Stimulated activated memory B cell treated with anti-CD40 and anti-IgM and Interleukin-4, amounts not matched to agents 10 μg/mL and 1 μg/mL and 100 μg/mL, for 72 hours (primary cell): ENCODE results near the gene IKZF3.
"Not testable (repeated sequence)": the region's sequence is repeated elsewhere in the genome, so short reads cannot be mapped to it uniquely, and the experiment has no call there.

Experiments used
- ATAC-seq: fragments of 150-1000 bp; cut with Tn5 transposase; 2 replicates; pipeline ENCODE4 v1.10.0; 2021
- H3K27ac Mint-ChIP-seq: one replicate; pipeline ENCODE4 v1.8.0; 2022; ENCODE audit warnings: mild to moderate bottlenecking, mixed read lengths
- H3K27me3 Mint-ChIP-seq: one replicate; pipeline ENCODE4 v1.8.0; 2022; ENCODE audit warnings: mixed read lengths
- H3K36me3 Mint-ChIP-seq: one replicate; pipeline ENCODE4 v1.8.0; 2022; ENCODE audit warnings: mixed read lengths
- H3K4me1 Mint-ChIP-seq: one replicate; pipeline ENCODE4 v1.8.0; 2022; ENCODE audit warnings: mixed read lengths
- H3K4me3 Mint-ChIP-seq: one replicate; pipeline ENCODE4 v1.8.0; 2022; ENCODE audit warnings: mild to moderate bottlenecking, moderate library complexity, mixed read lengths
- H3K9me3 Mint-ChIP-seq: one replicate; pipeline ENCODE4 v1.8.0; 2022; ENCODE audit warnings: mixed read lengths

Gene IKZF3

GRCh38 chr17:39752241-39752881 is 111.8 kb downstream of the IKZF3 start:
- H3K4me3 Mint-ChIP-seq = peak overlapping the region; percentile 46
- peak overlapping the region; percentile 96 for H3K27ac Mint-ChIP-seq
- H3K36me3 Mint-ChIP-seq = no peaks in the 10 kb centered on the region
- ATAC-seq = no peak
- H3K27me3 Mint-ChIP-seq = no peaks in the 10 kb centered on the region
- no peaks in the 10 kb centered on the region for H3K9me3 Mint-ChIP-seq
- H3K4me1 Mint-ChIP-seq = peaks cover 46% of the 10 kb centered on the region

GRCh38 chr17:39751637-39752036 is 112.5 kb downstream of the IKZF3 start:
- Mint-ChIP-seq H3K4me3 (no peak overlapping the region), H3K4me1 (peaks cover 39% of the 10 kb centered on the region), H3K27me3 (no peaks in the 10 kb centered on the region), H3K9me3 (no peaks in the 10 kb centered on the region), H3K36me3 (no peaks in the 10 kb centered on the region), H3K27ac (peak overlapping the region; percentile 96)
- no peak for ATAC-seq

DNA sequence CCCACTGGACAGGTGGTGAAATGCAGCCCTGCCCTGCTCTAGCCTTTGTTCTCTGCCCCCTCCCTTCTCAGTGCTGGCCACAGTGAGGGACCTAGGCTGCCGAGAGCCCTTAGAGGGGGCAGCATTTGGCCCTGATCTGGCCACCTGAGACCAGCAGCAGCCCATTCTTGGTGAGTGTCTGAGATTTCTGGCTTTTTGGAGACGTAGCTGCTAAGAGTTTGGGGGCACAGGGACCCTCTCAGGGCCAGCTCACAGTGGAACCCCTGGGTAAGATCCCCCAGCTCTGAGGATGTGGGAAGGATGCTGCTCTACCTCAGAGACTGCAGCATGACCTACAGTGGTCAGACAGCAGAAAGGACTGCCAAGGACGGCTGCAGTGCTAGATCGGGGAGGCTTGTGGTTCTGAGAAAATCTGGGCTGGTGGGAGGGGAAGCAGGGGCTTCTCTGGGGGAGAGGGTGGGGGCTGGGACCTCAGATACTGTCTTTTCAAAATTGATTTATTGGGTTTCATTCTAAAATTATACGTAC is 113.0 kb downstream of the IKZF3 start:
- Mint-ChIP-seq H3K36me3 (no peaks in the 10 kb centered on the region), H3K27ac (peak overlapping the region; percentile 20), H3K27me3 (no peaks in the 10 kb centered on the region), H3K9me3 (no peaks in the 10 kb centered on the region), H3K4me3 (no peak overlapping the region), H3K4me1 (peaks cover 34% of the 10 kb centered on the region)
- ATAC-seq = no peak

DNA sequence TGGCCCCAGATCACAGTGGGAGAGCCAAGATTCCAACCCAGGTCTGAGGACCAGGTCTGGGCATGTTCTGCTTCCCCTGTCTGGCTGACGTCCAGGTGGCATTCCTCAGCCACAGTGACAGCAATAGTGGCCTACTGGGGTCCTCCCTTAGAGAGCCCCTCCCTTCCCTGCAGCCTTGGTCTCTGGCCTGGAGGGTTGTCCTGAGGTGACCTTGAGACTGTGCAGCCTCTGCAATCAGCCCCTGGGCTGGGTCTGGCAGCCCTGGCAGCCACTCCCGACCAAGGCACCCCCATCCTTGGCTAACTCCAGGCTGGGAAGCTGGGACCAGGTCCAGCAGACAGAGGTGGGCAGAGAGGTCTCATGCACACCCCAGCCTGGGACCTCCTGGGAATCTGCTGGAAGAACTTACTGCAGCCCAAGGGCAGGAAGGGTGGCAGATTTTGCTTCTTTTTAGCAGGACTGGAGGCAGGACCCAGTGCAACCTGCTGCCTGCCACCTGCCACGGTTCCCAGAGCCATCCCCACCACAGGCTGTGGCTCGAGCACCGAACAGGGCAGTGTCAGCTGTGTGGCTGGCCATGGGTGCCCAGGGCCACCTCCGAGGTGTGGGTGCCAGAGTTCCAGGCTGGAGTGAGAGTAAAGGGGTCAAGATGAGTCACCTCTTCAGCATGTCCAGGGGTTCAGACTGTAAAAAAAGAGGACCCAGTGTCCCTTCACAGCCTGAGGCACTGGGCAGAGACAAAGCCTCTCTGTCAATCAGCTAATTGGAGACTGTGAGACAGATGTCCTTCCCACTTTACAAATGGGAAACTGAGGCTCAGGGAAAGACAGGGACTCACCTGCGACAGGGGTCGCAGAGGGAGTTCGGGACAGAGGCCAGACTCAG is 113.7 kb downstream of the IKZF3 start:
- Mint-ChIP-seq H3K4me1 (peaks cover 27% of the 10 kb centered on the region), H3K9me3 (no peaks in the 10 kb centered on the region), H3K4me3 (no peak overlapping the region), H3K36me3 (no peaks in the 10 kb centered on the region), H3K27ac (peak overlapping the region; percentile 20), H3K27me3 (no peaks in the 10 kb centered on the region)
- ATAC-seq = no peak

DNA sequence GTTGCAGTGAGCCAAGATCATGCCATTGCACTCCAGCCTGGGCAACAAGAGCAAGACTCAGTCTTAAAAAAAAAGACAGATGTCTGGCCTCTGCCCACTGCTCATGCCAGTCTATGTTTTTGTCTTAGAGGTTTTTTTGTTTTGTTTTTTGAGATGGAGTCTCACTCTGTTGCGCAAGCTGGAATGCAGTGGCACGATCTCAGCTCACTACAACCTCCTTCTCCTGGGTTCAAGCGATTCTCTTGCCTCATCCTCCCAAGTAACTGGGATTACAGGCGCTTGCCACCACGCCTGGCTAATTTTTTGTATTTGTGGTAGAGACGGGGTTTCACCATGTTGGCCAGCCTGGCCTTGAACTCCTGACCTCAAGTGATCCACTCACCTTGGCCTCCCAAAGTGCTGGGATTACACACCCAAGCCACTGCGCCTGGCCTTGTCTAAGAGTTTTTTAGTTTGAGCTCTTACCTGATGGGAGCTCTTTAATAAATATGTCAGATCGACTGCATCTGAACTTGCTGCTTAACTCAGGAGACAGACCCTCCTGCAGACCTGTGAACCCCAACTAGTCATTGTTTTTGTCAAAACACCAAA is 115.6 kb downstream of the IKZF3 start:
- H3K27me3 Mint-ChIP-seq, H3K36me3 Mint-ChIP-seq, H3K4me3 Mint-ChIP-seq, H3K27ac Mint-ChIP-seq, H3K9me3 Mint-ChIP-seq, ATAC-seq: not testable (repeated sequence)
- peaks cover 17% of the 10 kb centered on the region for H3K4me1 Mint-ChIP-seq

DNA sequence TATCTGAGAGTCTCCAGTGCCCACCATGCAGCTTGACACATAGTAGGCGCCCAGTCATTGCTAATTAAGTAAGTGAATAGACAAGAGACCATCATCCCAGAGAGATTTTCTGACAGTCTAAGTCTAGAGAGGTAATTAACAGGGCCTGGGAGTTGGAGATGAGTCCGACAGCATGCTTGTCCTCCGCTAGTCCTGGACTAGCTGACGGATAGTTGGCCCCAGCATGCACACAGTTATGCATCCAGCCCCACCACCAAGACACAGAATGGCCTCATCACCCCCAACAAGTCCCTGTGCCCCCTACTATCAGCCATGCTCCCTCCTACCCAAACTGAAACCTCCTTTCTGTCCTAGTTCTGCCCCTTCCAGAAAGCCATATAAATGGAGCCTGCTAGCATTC is 116.4 kb downstream of the IKZF3 start:
- no peak overlapping the region for H3K27ac Mint-ChIP-seq

DNA sequence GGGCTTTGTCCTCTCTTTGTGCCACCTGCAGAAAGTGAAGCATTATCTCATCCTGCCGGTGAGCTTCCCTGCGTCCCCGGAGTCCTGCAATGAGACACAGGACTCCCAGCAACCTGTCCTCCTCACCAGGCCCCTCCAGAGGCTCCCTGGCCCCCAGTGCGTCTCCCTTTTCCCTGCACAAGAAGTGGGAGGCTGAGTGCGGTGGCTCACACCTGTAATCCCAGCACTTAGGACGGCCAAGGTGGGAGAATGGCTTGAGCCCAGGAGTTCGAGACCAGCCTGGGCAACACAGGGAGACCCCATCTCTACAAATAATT is 118.0 kb downstream of the IKZF3 start:
- ATAC-seq = no peak
- Mint-ChIP-seq H3K27me3 (peaks cover 24% of the 10 kb centered on the region), H3K9me3 (no peaks in the 10 kb centered on the region), H3K27ac (no peak overlapping the region), H3K4me1 (no peaks in the 10 kb centered on the region), H3K4me3 (no peak overlapping the region), H3K36me3 (no peaks in the 10 kb centered on the region)

More for the DNA sequence above, 116.4 kb downstream of the IKZF3 start:
- Mint-ChIP-seq H3K4me1 (peaks cover 10% of the 10 kb centered on the region), H3K4me3 (no peak overlapping the region), H3K36me3 (no peaks in the 10 kb centered on the region), H3K27me3 (peaks cover 7% of the 10 kb centered on the region), H3K9me3 (no peaks in the 10 kb centered on the region)
- ATAC-seq = no peak

- Mint-ChIP-seq H3K27ac (no peak overlapping the region), H3K9me3 (no peaks in the 10 kb centered on the region), H3K4me1 (peaks cover 5% of the 10 kb centered on the region), H3K4me3 (no peak overlapping the region), H3K27me3 (peaks cover 29% of the 10 kb centered on the region), H3K36me3 (no peaks in the 10 kb centered on the region)
- ATAC-seq = peak; percentile 9
Observed at GRCh38 chr17:39745335-39746144, 118.6 kb downstream of the IKZF3 start.

DNA sequence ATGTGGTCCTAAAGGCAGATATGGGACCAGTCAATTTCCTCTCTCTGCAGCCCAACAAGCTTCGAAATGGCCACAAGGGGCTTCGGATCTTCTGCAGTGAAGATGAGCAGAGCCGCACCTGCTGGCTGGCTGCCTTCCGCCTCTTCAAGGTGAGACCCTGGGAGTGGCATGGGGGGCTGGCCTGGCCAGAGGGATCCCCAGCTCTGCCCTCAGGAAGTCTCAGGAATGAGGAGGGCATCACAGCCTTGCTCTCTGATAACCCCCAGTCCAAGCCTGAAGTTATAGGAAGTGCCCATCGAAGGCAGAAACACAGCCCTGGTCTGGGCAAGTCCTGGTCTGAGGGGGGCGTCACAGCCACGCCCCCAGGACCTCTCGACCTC is 119.3 kb downstream of the IKZF3 start:
- Mint-ChIP-seq H3K27me3 (peaks cover 37% of the 10 kb centered on the region), H3K4me1 (peaks cover 12% of the 10 kb centered on the region), H3K4me3 (no peak overlapping the region), H3K36me3 (no peaks in the 10 kb centered on the region), H3K27ac (no peak overlapping the region), H3K9me3 (no peaks in the 10 kb centered on the region)
- ATAC-seq = no peak

- Mint-ChIP-seq H3K27me3 (peaks cover 42% of the 10 kb centered on the region), H3K9me3 (no peaks in the 10 kb centered on the region), H3K36me3 (no peaks in the 10 kb centered on the region), H3K4me1 (peaks cover 17% of the 10 kb centered on the region), H3K27ac (no peak overlapping the region), H3K4me3 (no peak overlapping the region)
- no peak for ATAC-seq
Observed at GRCh38 chr17:39744075-39744835, 119.9 kb downstream of the IKZF3 start.

DNA sequence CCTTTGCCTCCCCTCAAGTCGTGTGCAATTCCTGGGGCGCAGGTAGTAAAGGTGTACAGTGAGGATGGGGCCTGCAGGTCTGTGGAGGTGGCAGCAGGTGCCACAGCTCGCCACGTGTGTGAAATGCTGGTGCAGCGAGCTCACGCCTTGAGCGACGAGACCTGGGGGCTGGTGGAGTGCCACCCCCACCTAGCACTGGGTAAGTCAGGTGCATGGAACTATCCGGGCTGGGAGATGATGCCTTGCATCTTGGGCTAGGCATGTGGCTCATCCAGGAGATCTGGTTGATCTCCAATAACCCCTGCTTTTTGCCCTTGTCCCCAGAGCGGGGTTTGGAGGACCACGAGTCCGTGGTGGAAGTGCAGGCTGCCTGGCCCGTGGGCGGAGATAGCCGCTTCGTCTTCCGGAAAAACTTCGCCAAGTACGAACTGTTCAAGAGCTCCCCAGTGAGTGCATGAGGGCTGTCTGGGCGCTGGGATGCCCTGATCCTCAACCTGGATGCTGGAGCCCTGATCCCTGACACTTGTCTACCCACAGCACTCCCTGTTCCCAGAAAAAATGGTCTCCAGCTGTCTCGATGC is 121.2 kb downstream of the IKZF3 start:
- Mint-ChIP-seq H3K27me3 (peaks cover 55% of the 10 kb centered on the region), H3K36me3 (no peaks in the 10 kb centered on the region), H3K4me3 (no peak overlapping the region), H3K4me1 (peaks cover 30% of the 10 kb centered on the region), H3K27ac (no peak overlapping the region), H3K9me3 (no peaks in the 10 kb centered on the region)
- no peak for ATAC-seq

- ATAC-seq = no peak
- Mint-ChIP-seq H3K27ac (no peak overlapping the region), H3K4me1 (peaks cover 34% of the 10 kb centered on the region), H3K9me3 (no peaks in the 10 kb centered on the region), H3K4me3 (no peak overlapping the region), H3K36me3 (no peaks in the 10 kb centered on the region), H3K27me3 (peaks cover 62% of the 10 kb centered on the region)
Observed at GRCh38 chr17:39742126-39742855, 121.8 kb downstream of the IKZF3 start.

GRCh38 chr17:39740357-39741111 is 123.6 kb downstream of the IKZF3 start:
- H3K4me3 Mint-ChIP-seq = no peak overlapping the region
- H3K36me3 Mint-ChIP-seq = no peaks in the 10 kb centered on the region
- H3K27ac Mint-ChIP-seq = no peak overlapping the region
- H3K9me3 Mint-ChIP-seq = no peaks in the 10 kb centered on the region
- ATAC-seq = no peak
- H3K4me1 Mint-ChIP-seq = peaks cover 34% of the 10 kb centered on the region
- peaks cover 62% of the 10 kb centered on the region for H3K27me3 Mint-ChIP-seq
